NT2/D1 (cell line): ENCODE data around the gene MLC1.
A peak's percentile ranks its signal among the peaks of the same experiment; 100 is the strongest.

Experiments
- DNase-seq: peaks from one replicate; pipeline ENCODE4 v3.0.0-alpha.2; 2011; ENCODE audit warnings: low read depth, low spot score
- H3K27me3 ChIP-seq: 2 replicates; pipeline ENCODE4 v1.6.0; 2011; ENCODE audit warnings: mild to moderate bottlenecking; ENCODE audit not compliant: insufficient read length, insufficient read depth
- H3K36me3 ChIP-seq: 2 replicates; pipeline ENCODE4 v1.6.1; 2011; ENCODE audit warnings: mild to moderate bottlenecking, low read length, mixed read lengths; ENCODE audit not compliant: insufficient read depth, insufficient read length
- H3K4me1 ChIP-seq: 2 replicates; pipeline ENCODE4 v1.5.1; 2011; ENCODE audit not compliant: insufficient read depth, insufficient read length
- H3K4me3 ChIP-seq: 2 replicates; pipeline ENCODE4 v1.5.1; 2011; ENCODE audit warnings: low read depth; ENCODE audit not compliant: insufficient read length
- H3K9ac ChIP-seq: 2 replicates; pipeline ENCODE4 v1.6.0; 2011; ENCODE audit warnings: low read depth; ENCODE audit not compliant: insufficient read length
- H3K9me3 ChIP-seq: 2 replicates; pipeline ENCODE4 v1.5.1; 2011; ENCODE audit warnings: mild to moderate bottlenecking, low read length; ENCODE audit not compliant: insufficient read depth
- SUZ12 ChIP-seq: IDR thresholded peaks from 2 replicates; pipeline ENCODE4 v1.6.1; 2011; ENCODE audit not compliant: insufficient read length, insufficient read depth; ENCODE audit errors: extremely low read depth
- YY1 ChIP-seq: IDR thresholded peaks from 2 replicates; pipeline ENCODE4 v1.6.1; 2011; ENCODE audit not compliant: insufficient read length, insufficient read depth
- ZNF274 ChIP-seq: IDR thresholded peaks from 2 replicates; pipeline ENCODE4 v1.6.1; 2011; ENCODE audit warnings: mild to moderate bottlenecking, low read depth, low read length

Gene MLC1

GRCh38 chr22:50014053-50014501 is 71.1 kb downstream of the MLC1 start:
- Histone ChIP-seq H3K36me3 (no peaks in the 10 kb centered on the region), H3K4me1 (peaks cover 13% of the 10 kb centered on the region), H3K4me3 (no peak overlapping the region), H3K27me3 (peaks cover 62% of the 10 kb centered on the region), H3K9ac (peak overlapping the region; percentile 42), H3K9me3 (no peaks in the 10 kb centered on the region)
- no peak for DNase-seq
- TF ChIP-seq SUZ12 (no peak), YY1 (no peak), ZNF274 (no peak)

GRCh38 chr22:50012211-50013181 is 72.7 kb downstream of the MLC1 start, which contains the start of gene IL17REL:
Gene IL17REL, minus strand, starts transcription at chr22:50012765. Its CDS starts 119 bp downstream, at chr22:50012646.
- no peaks in the 10 kb centered on the region for H3K9me3 ChIP-seq
- H3K4me3 ChIP-seq, result no peak within 1 kb of the TSS
- H3K36me3 ChIP-seq, result no peaks in the 10 kb centered on the region
- H3K27me3 ChIP-seq, result peaks cover 52% of the 10 kb centered on the region
- peak within 1 kb of the TSS; percentile 50 for H3K9ac ChIP-seq
- DNase-seq, result no peak
- H3K4me1 ChIP-seq, result peaks cover 18% of the 10 kb centered on the region
- no peak for TF ChIP-seq ZNF274
- no peak for TF ChIP-seq SUZ12
- TF ChIP-seq YY1, result no peak

- no peak for DNase-seq
These were observed 73.6 kb downstream of the MLC1 start for GRCh38 chr22:50011447-50012210.

GRCh38 chr22:50010676-50011446 is 74.4 kb downstream of the MLC1 start:
- Histone ChIP-seq H3K27me3 (peaks cover 42% of the 10 kb centered on the region), H3K9ac (no peak overlapping the region), H3K36me3 (no peaks in the 10 kb centered on the region), H3K4me3 (no peak overlapping the region), H3K9me3 (no peaks in the 10 kb centered on the region), H3K4me1 (peaks cover 18% of the 10 kb centered on the region)
- TF ChIP-seq ZNF274 (no peak), YY1 (no peak), SUZ12 (no peak)
- DNase-seq, result no peak

More at GRCh38 chr22:50011447-50012210, 73.6 kb downstream of the MLC1 start:
- Histone ChIP-seq H3K4me3 (no peak overlapping the region), H3K4me1 (peaks cover 18% of the 10 kb centered on the region), H3K9ac (no peak overlapping the region), H3K9me3 (no peaks in the 10 kb centered on the region), H3K27me3 (peaks cover 50% of the 10 kb centered on the region), H3K36me3 (no peaks in the 10 kb centered on the region)
- TF ChIP-seq YY1, result no peak
- TF ChIP-seq ZNF274, result no peak
- TF ChIP-seq SUZ12, result no peak

- TF ChIP-seq ZNF274 (no peak), YY1 (no peak), SUZ12 (no peak)
- no peak overlapping the region for H3K9ac ChIP-seq
- no peak overlapping the region for H3K4me3 ChIP-seq
- DNase-seq, result no peak
- H3K4me1 ChIP-seq, result peaks cover 20% of the 10 kb centered on the region
- H3K9me3 ChIP-seq, result no peaks in the 10 kb centered on the region
- H3K27me3 ChIP-seq, result peaks cover 37% of the 10 kb centered on the region
- H3K36me3 ChIP-seq, result no peaks in the 10 kb centered on the region
These were observed 75.2 kb downstream of the MLC1 start for GRCh38 chr22:50009765-50010675.
